Osteoblast (primary cell): Measurements from ENCODE around the gene CNDP1. TPM values are rescaled to one million over a fixed set of nuclear protein-coding genes. Genes with fewer than 3 reads are reported as not detected.

Experiments used
- DNase-seq: peaks from one replicate; pipeline ENCODE4 v3.0.0; 2011; ENCODE audit warnings: low spot score, mixed read lengths; ENCODE audit not compliant: insufficient read length; ENCODE audit errors: missing footprints
- H2AFZ ChIP-seq: 2 replicates; pipeline ENCODE4 v1.6.0; 2011; ENCODE audit warnings: mild to moderate bottlenecking, low read length
- H3K27ac ChIP-seq: 2 replicates; pipeline ENCODE4 v1.5.1; 2011; ENCODE audit warnings: mild to moderate bottlenecking, low read depth, low read length, moderate library complexity
- H3K27me3 ChIP-seq: 2 replicates; pipeline ENCODE4 v1.6.0; 2012; ENCODE audit warnings: mild to moderate bottlenecking, control low read depth, inconsistent platforms, low read length, moderate library complexity; ENCODE audit not compliant: insufficient read depth
- H3K36me3 ChIP-seq: 2 replicates; pipeline ENCODE4 v1.5.1; 2011; ENCODE audit warnings: mild to moderate bottlenecking, low read length, control low read depth, moderate library complexity; ENCODE audit not compliant: insufficient read depth
- H3K4me1 ChIP-seq: 2 replicates; pipeline ENCODE4 v1.5.1; 2011; ENCODE audit warnings: mild to moderate bottlenecking, low read length, control low read depth, moderate library complexity; ENCODE audit not compliant: insufficient read depth
- H3K4me2 ChIP-seq: 2 replicates; pipeline ENCODE4 v1.6.0; 2011; ENCODE audit warnings: mild to moderate bottlenecking, low read length; ENCODE audit not compliant: insufficient read depth
- H3K4me3 ChIP-seq: fragments of 200-600 bp; sonication (generic); 3 replicates; pipeline ENCODE4 v1.5.1; 2012; ENCODE audit warnings: mild to moderate bottlenecking, low read length, inconsistent platforms; ENCODE audit not compliant: insufficient read depth
- H3K79me2 ChIP-seq: 2 replicates; pipeline ENCODE4 v1.6.0; 2012; ENCODE audit warnings: mild to moderate bottlenecking, low read length, control low read depth, inconsistent platforms; ENCODE audit not compliant: insufficient read depth
- H3K9me3 ChIP-seq: 2 replicates; pipeline ENCODE4 v1.5.1; 2011; ENCODE audit warnings: low read depth, low read length, control low read depth
- H4K20me1 ChIP-seq: 2 replicates; pipeline ENCODE4 v1.6.0; 2012; ENCODE audit warnings: mild to moderate bottlenecking, low read length, control low read depth; ENCODE audit not compliant: insufficient read depth
- CTCF ChIP-seq: IDR thresholded peaks from 2 replicates; pipeline ENCODE4 v1.5.1; 2011; ENCODE audit warnings: mild to moderate bottlenecking, low read depth, low read length, moderate library complexity; ENCODE audit errors: extremely low read depth
- total RNA-seq: library from RNA; depleted of rRNA; stranded (reverse); fragments of >200 nt; gene quantifications from 2 replicates; pipeline ENCODE4 v1.2.3, GENCODE V29; 2012

CNDP1 gene
- total RNA-seq, 1 donor, result not detected

GRCh38 chr18:74529811-74530583, 4.3 kb upstream of the CNDP1 start:
- Histone ChIP-seq H3K4me1 (no peaks in the 10 kb centered on the region), H3K4me3 (no peak overlapping the region), H3K79me2 (no peaks in the 10 kb centered on the region), H4K20me1 (no peaks in the 10 kb centered on the region), H3K27ac (no peak overlapping the region), H3K27me3 (peaks cover 5% of the 10 kb centered on the region), H3K9me3 (no peaks in the 10 kb centered on the region), H3K36me3 (no peaks in the 10 kb centered on the region), H3K4me2 (no peak overlapping the region), H2AFZ (no peak overlapping the region)
- DNase-seq, result no peak
- no peak for TF ChIP-seq CTCF

- Histone ChIP-seq H3K4me2 (no peak overlapping the region), H4K20me1 (no peaks in the 10 kb centered on the region), H3K36me3 (no peaks in the 10 kb centered on the region), H3K79me2 (no peaks in the 10 kb centered on the region), H3K9me3 (no peaks in the 10 kb centered on the region), H2AFZ (no peak overlapping the region), H3K27ac (no peak overlapping the region), H3K4me3 (no peak overlapping the region), H3K27me3 (peaks cover 5% of the 10 kb centered on the region), H3K4me1 (no peaks in the 10 kb centered on the region)
- no peak for TF ChIP-seq CTCF
- no peak for DNase-seq
Observed at GRCh38 chr18:74530584-74530862, 3.8 kb upstream of the CNDP1 start.

- H3K9me3 ChIP-seq, result no peaks in the 10 kb centered on the region
- no peak for TF ChIP-seq CTCF
- no peak for DNase-seq
- no peak overlapping the region for H2AFZ ChIP-seq
- H4K20me1 ChIP-seq, result no peaks in the 10 kb centered on the region
- H3K27me3 ChIP-seq, result peaks cover 5% of the 10 kb centered on the region
- no peaks in the 10 kb centered on the region for H3K79me2 ChIP-seq
- H3K36me3 ChIP-seq, result no peaks in the 10 kb centered on the region
- no peak overlapping the region for H3K4me2 ChIP-seq
- no peak overlapping the region for H3K4me3 ChIP-seq
- no peaks in the 10 kb centered on the region for H3K4me1 ChIP-seq
- no peak overlapping the region for H3K27ac ChIP-seq
Observed at GRCh38 chr18:74531043-74531442, 3.3 kb upstream of the CNDP1 start.

GRCh38 chr18:74532511-74533025, 1.7 kb upstream of the CNDP1 start:
- Histone ChIP-seq H3K9me3 (no peaks in the 10 kb centered on the region), H2AFZ (no peak overlapping the region), H3K4me1 (no peaks in the 10 kb centered on the region), H3K27ac (no peak overlapping the region), H3K27me3 (peaks cover 5% of the 10 kb centered on the region), H3K79me2 (no peaks in the 10 kb centered on the region), H3K4me3 (no peak overlapping the region), H3K4me2 (no peak overlapping the region), H3K36me3 (no peaks in the 10 kb centered on the region), H4K20me1 (no peaks in the 10 kb centered on the region)
- no peak for TF ChIP-seq CTCF
- no peak for DNase-seq
